Cardiac muscle cell (in vitro differentiated cells and primary cell): ENCODE results near the gene PPP1R12A. TPM values are rescaled to one million over a fixed set of nuclear protein-coding genes. Genes with fewer than 3 reads are reported as not detected.

Source experiments
- DNase-seq, 2 donors: peaks; one replicate each; pipeline versions ENCODE4 v3.0.0 to v3.0.0-alpha.2; 2010 to 2017; ENCODE audit warnings: low read depth in 1 of 2, low spot score in 1 of 2
- H3K27ac ChIP-seq: fragments of 200-600 bp; sonication (generic); 2 replicates; pipeline ENCODE4 v1.5.1; 2016
- H3K27me3 ChIP-seq: fragments of 200-600 bp; sonication (generic); 2 replicates; pipeline ENCODE4 v1.6.0; 2016; ENCODE audit warnings: control low read depth
- H3K36me3 ChIP-seq: fragments of 200-600 bp; sonication (generic); 2 replicates; pipeline ENCODE4 v1.5.1; 2016; ENCODE audit warnings: control low read depth
- H3K4me1 ChIP-seq: fragments of 200-600 bp; sonication (generic); 2 replicates; pipeline ENCODE4 v1.8.1; 2017; ENCODE audit warnings: low read depth, mild to moderate bottlenecking, mixed run types
- H3K4me3 ChIP-seq: fragments of 200-600 bp; sonication (generic); 2 replicates; pipeline ENCODE4 v1.5.1; 2016; ENCODE audit warnings: mild to moderate bottlenecking
- H3K9me3 ChIP-seq: fragments of 200-600 bp; sonication (generic); 2 replicates; pipeline ENCODE4 v1.5.1; 2017; ENCODE audit warnings: low read depth, mild to moderate bottlenecking, control low read depth
- CTCF ChIP-seq: IDR thresholded peaks from 2 replicates; pipeline ENCODE4 v1.5.1; 2012; ENCODE audit warnings: low read depth, mild to moderate bottlenecking, low read length
- polyA plus RNA-seq: library from polyadenylated mRNA; unstranded; fragments of >200 nt; fragmentation: Nextera tagmentation; extraction: Ambion mirVana; gene quantifications from 2 replicates; pipeline ENCODE4 v1.2.1, GENCODE V29; 2016
- total RNA-seq: library from RNA; depleted of rRNA; stranded (reverse); fragments of >200 nt; gene quantifications from 2 replicates; pipeline ENCODE4 v1.2.3, GENCODE V29; 2016

The PPP1R12A gene
- total and polyA plus RNA-seq, 2 experiments from 2014 or later, result 194 to 208 TPM

- no peak for TF ChIP-seq CTCF
Measured at GRCh38 chr12:79926951-79927350, 7.9 kb downstream of the PPP1R12A start.

GRCh38 chr12:79925492-79925891, 9.4 kb downstream of the PPP1R12A start:
- peak; percentile 10 to 17 for DNase-seq
- no peaks in the 10 kb centered on the region for H3K36me3 ChIP-seq
- no peak for TF ChIP-seq CTCF
- H3K27ac ChIP-seq, result peak overlapping the region; percentile 46
- H3K27me3 ChIP-seq, result no peaks in the 10 kb centered on the region
- H3K9me3 ChIP-seq, result no peaks in the 10 kb centered on the region
- no peaks in the 10 kb centered on the region for H3K4me1 ChIP-seq
- no peak overlapping the region for H3K4me3 ChIP-seq

More at GRCh38 chr12:79926951-79927350, 7.9 kb downstream of the PPP1R12A start:
- no peaks in the 10 kb centered on the region for H3K36me3 ChIP-seq
- H3K9me3 ChIP-seq, result no peaks in the 10 kb centered on the region
- H3K27ac ChIP-seq, result no peak overlapping the region
- peaks cover 9% of the 10 kb centered on the region for H3K4me1 ChIP-seq
- H3K4me3 ChIP-seq, result no peak overlapping the region
- no peak for DNase-seq
- no peaks in the 10 kb centered on the region for H3K27me3 ChIP-seq

GRCh38 chr12:79921786-79922185, 13.1 kb downstream of the PPP1R12A start:
- TF ChIP-seq CTCF, result no peak
- no peak for DNase-seq
- H3K9me3 ChIP-seq, result no peaks in the 10 kb centered on the region
- H3K4me1 ChIP-seq, result no peaks in the 10 kb centered on the region
- H3K27ac ChIP-seq, result no peak overlapping the region
- no peaks in the 10 kb centered on the region for H3K27me3 ChIP-seq
- H3K36me3 ChIP-seq, result no peaks in the 10 kb centered on the region
- no peak overlapping the region for H3K4me3 ChIP-seq

- no peak for TF ChIP-seq CTCF
- H3K27ac ChIP-seq, result no peak overlapping the region
- no peaks in the 10 kb centered on the region for H3K27me3 ChIP-seq
- DNase-seq, result no peak
- H3K36me3 ChIP-seq, result no peaks in the 10 kb centered on the region
- peaks cover 1% of the 10 kb centered on the region for H3K4me1 ChIP-seq
- H3K4me3 ChIP-seq, result no peak overlapping the region
- no peaks in the 10 kb centered on the region for H3K9me3 ChIP-seq
Measured at GRCh38 chr12:79920421-79921238, 14.3 kb downstream of the PPP1R12A start.

- DNase-seq, result no peak
- no peaks in the 10 kb centered on the region for H3K36me3 ChIP-seq
- no peak for TF ChIP-seq CTCF
- no peaks in the 10 kb centered on the region for H3K9me3 ChIP-seq
- H3K4me1 ChIP-seq, result peaks cover 7% of the 10 kb centered on the region
- no peak overlapping the region for H3K27ac ChIP-seq
- H3K27me3 ChIP-seq, result no peaks in the 10 kb centered on the region
- no peak overlapping the region for H3K4me3 ChIP-seq
Measured at GRCh38 chr12:79919762-79920161, 15.1 kb downstream of the PPP1R12A start.
